ENCODE data around the gene INSRR. TPM values are rescaled to one million over a fixed set of nuclear protein-coding genes. Genes with fewer than 3 reads are reported as not detected.

Gene INSRR
- total RNA-seq, 1 donor from 2014 or later, result 6.9 TPM

- no peak for DNase-seq
- peaks cover 5% of the 10 kb centered on the region for H3K36me3 Mint-ChIP-seq (ENCODE audit: unreplicated experiment)
- H3K27ac Mint-ChIP-seq (ENCODE audit: unreplicated experiment), result no peak overlapping the region
- peaks cover 6% of the 10 kb centered on the region for H3K9me3 Mint-ChIP-seq (ENCODE audit: unreplicated experiment)
- peaks cover 9% of the 10 kb centered on the region for H3K4me1 Mint-ChIP-seq (ENCODE audit: low read depth, unreplicated experiment)
- no peak overlapping the region for H3K4me3 Mint-ChIP-seq (ENCODE audit: unreplicated experiment)
- H3K27me3 Mint-ChIP-seq (ENCODE audit: unreplicated experiment), result peaks cover 25% of the 10 kb centered on the region
- TF ChIP-seq CTCF (IDR thresholded peaks at IDR 0.05; ENCODE audit: partially characterized antibody, unreplicated experiment), result no peak
Observed at GRCh38 chr1:156808186-156809030, 50.5 kb downstream of the INSRR start.

- Mint-ChIP-seq H3K27me3 (ENCODE audit: unreplicated experiment) (peaks cover 24% of the 10 kb centered on the region), H3K4me3 (ENCODE audit: unreplicated experiment) (no peak overlapping the region)
- DNase-seq, result no peak
Observed at GRCh38 chr1:156807627-156808026, 51.3 kb downstream of the INSRR start.

GRCh38 chr1:156806512-156807440 lies 52.1 kb downstream of the INSRR start:
- Mint-ChIP-seq H3K4me1 (ENCODE audit: low read depth, unreplicated experiment) (peaks cover 11% of the 10 kb centered on the region), H3K27ac (ENCODE audit: unreplicated experiment) (no peak overlapping the region), H3K4me3 (ENCODE audit: unreplicated experiment) (no peak overlapping the region), H3K36me3 (ENCODE audit: unreplicated experiment) (peaks cover 2% of the 10 kb centered on the region), H3K27me3 (ENCODE audit: unreplicated experiment) (peaks cover 16% of the 10 kb centered on the region), H3K9me3 (ENCODE audit: unreplicated experiment) (peaks cover 2% of the 10 kb centered on the region)
- TF ChIP-seq CTCF (IDR thresholded peaks at IDR 0.05; ENCODE audit: partially characterized antibody, unreplicated experiment), result no peak
- no peak for DNase-seq

More at GRCh38 chr1:156807627-156808026, 51.3 kb downstream of the INSRR start:
- TF ChIP-seq CTCF (IDR thresholded peaks at IDR 0.05; ENCODE audit: partially characterized antibody, unreplicated experiment), result no peak
- Mint-ChIP-seq H3K9me3 (ENCODE audit: unreplicated experiment) (peaks cover 6% of the 10 kb centered on the region), H3K36me3 (ENCODE audit: unreplicated experiment) (peaks cover 5% of the 10 kb centered on the region), H3K27ac (ENCODE audit: unreplicated experiment) (no peak overlapping the region), H3K4me1 (ENCODE audit: low read depth, unreplicated experiment) (peaks cover 11% of the 10 kb centered on the region)

GRCh38 chr1:156805766-156806511 lies 53.0 kb downstream of the INSRR start:
- no peak overlapping the region for H3K27ac Mint-ChIP-seq (ENCODE audit: unreplicated experiment)
- H3K27me3 Mint-ChIP-seq (ENCODE audit: unreplicated experiment), result peaks cover 11% of the 10 kb centered on the region
- H3K36me3 Mint-ChIP-seq (ENCODE audit: unreplicated experiment), result no peaks in the 10 kb centered on the region
- DNase-seq, result no peak
- H3K4me3 Mint-ChIP-seq (ENCODE audit: unreplicated experiment), result no peak overlapping the region
- H3K9me3 Mint-ChIP-seq (ENCODE audit: unreplicated experiment), result peaks cover 2% of the 10 kb centered on the region
- H3K4me1 Mint-ChIP-seq (ENCODE audit: low read depth, unreplicated experiment), result peaks cover 11% of the 10 kb centered on the region
- no peak for TF ChIP-seq CTCF (IDR thresholded peaks at IDR 0.05; ENCODE audit: partially characterized antibody, unreplicated experiment)
